Loucy (cell line): ENCODE data around the gene RHD.

Experiments used
- EZH2phosphoT487 ChIP-seq: fragments of 200-600 bp; IDR thresholded peaks from 2 replicates; pipeline ENCODE4 v1.6.1; 2018; ENCODE audit warnings: antibody characterized with exemption, mild to moderate bottlenecking, moderate library complexity, borderline replicate concordance
- TF ChIP-seq, protein P1 (sequence below): fragments of 200-600 bp; sonication (generic); conservative IDR thresholded peaks from 2 replicates; pipeline ENCODE4 v1.5.1; 2014; ENCODE audit warnings: mild to moderate bottlenecking, antibody characterized with exemption, low read length

DNA sequence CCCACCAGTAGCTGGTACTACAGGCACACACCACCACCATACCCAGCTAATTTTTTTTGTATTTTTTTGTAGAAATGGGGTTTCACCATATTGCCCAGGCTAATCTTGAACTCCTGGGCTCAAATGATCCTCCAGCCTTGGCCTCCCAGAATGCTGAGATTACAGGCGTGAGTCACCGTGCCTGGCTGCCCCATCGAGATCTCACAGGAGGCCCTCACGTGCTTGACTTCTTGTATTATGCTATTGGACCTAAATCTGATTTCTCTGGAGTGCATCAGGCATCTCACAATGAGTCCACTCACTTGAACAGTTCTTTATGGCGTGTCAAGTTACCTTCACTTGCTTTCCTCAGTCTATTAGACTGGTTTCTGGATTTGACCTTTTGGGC lies 15.7 kb upstream of the RHD start:
- TF ChIP-seq EZH2phosphoT487 = no peak
- TF ChIP-seq, protein P1, sequence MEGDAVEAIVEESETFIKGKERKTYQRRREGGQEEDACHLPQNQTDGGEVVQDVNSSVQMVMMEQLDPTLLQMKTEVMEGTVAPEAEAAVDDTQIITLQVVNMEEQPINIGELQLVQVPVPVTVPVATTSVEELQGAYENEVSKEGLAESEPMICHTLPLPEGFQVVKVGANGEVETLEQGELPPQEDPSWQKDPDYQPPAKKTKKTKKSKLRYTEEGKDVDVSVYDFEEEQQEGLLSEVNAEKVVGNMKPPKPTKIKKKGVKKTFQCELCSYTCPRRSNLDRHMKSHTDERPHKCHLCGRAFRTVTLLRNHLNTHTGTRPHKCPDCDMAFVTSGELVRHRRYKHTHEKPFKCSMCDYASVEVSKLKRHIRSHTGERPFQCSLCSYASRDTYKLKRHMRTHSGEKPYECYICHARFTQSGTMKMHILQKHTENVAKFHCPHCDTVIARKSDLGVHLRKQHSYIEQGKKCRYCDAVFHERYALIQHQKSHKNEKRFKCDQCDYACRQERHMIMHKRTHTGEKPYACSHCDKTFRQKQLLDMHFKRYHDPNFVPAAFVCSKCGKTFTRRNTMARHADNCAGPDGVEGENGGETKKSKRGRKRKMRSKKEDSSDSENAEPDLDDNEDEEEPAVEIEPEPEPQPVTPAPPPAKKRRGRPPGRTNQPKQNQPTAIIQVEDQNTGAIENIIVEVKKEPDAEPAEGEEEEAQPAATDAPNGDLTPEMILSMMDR = no peak
